SU-DHL-6 (cell line): ENCODE data around the gene DTX1.

Experiments used
- H2AFZ ChIP-seq: fragments of 200-600 bp; sonication (generic); 2 replicates; pipeline ENCODE4 v1.6.1; 2014; ENCODE audit warnings: low read depth, mild to moderate bottlenecking, moderate library complexity, mixed read lengths, antibody characterized with exemption, low read length; ENCODE audit not compliant: severe bottlenecking
- H3F3A ChIP-seq: fragments of 200-600 bp; shearing (Covaris generic); 2 replicates; pipeline ENCODE4 v1.6.0; 2016; ENCODE audit warnings: antibody characterized with exemption, mild to moderate bottlenecking; ENCODE audit not compliant: insufficient read depth
- H3K27ac ChIP-seq: fragments of 200-600 bp; sonication (generic); 2 replicates; pipeline ENCODE4 v1.5.1; 2016; ENCODE audit warnings: low read depth, mild to moderate bottlenecking, low read length, moderate library complexity, mixed read lengths
- H3K27me3 ChIP-seq: fragments of 200-600 bp; sonication (generic), shearing (Covaris generic); 2 replicates; pipeline ENCODE4 v1.6.0; 2014; ENCODE audit warnings: mild to moderate bottlenecking, low read length
- H3K36me3 ChIP-seq: fragments of 200-600 bp; sonication (generic); 2 replicates; pipeline ENCODE4 v1.6.1; 2014; ENCODE audit warnings: mild to moderate bottlenecking, low read length, mixed read lengths
- H3K4me2 ChIP-seq: fragments of 300-600, 200-600 bp; shearing (Covaris generic), sonication (generic); 2 replicates; pipeline ENCODE4 v1.6.0; 2014; ENCODE audit warnings: low read length, low read depth, mild to moderate bottlenecking; ENCODE audit not compliant: poor library complexity, severe bottlenecking
- H3K4me3 ChIP-seq: fragments of 200-600 bp; sonication (generic); 2 replicates; pipeline ENCODE4 v1.5.1; 2014; ENCODE audit warnings: antibody characterized with exemption, low read length, mild to moderate bottlenecking, mixed read lengths; ENCODE audit not compliant: insufficient read depth, poor library complexity, severe bottlenecking
- H3K79me2 ChIP-seq: fragments of 200-600 bp; sonication (generic); 2 replicates; pipeline ENCODE4 v1.6.1; 2014; ENCODE audit warnings: mild to moderate bottlenecking, low read length, moderate library complexity; ENCODE audit not compliant: insufficient read depth
- H3K9ac ChIP-seq: fragments of 200-600 bp; sonication (generic); 2 replicates; pipeline ENCODE4 v1.7.0; 2014; ENCODE audit warnings: mild to moderate bottlenecking, low read length
- H3K9me2 ChIP-seq: fragments of 200-600 bp; sonication (generic); replicated peaks from 2 replicates; pipeline ENCODE4 v1.6.1; 2014; ENCODE audit warnings: low read length; ENCODE audit not compliant: insufficient read depth
- H3K9me3 ChIP-seq: fragments of 200-600 bp; sonication (generic); 2 replicates; pipeline ENCODE4 v1.6.1; 2014; ENCODE audit warnings: low read length, mixed read lengths; ENCODE audit not compliant: insufficient read depth
- H4K20me1 ChIP-seq: fragments of 200-600 bp; sonication (generic); 2 replicates; pipeline ENCODE4 v1.6.1; 2014; ENCODE audit warnings: low read depth, mild to moderate bottlenecking, antibody characterized with exemption, low read length, moderate library complexity, mixed read lengths
- EZH2phosphoT487 ChIP-seq: fragments of 200-600 bp; sonication (generic), shearing (Covaris generic); conservative IDR thresholded peaks from 2 replicates; pipeline ENCODE4 v1.6.1; 2018; ENCODE audit warnings: mild to moderate bottlenecking, antibody characterized with exemption, low read length, moderate library complexity, mixed read lengths
- TF ChIP-seq, protein P1 (sequence below): fragments of 200-600 bp; sonication (generic); IDR thresholded peaks from one replicate; pipeline ENCODE4 v1.5.1; 2017; ENCODE audit warnings: antibody characterized with exemption, mild to moderate bottlenecking, low read length, moderate library complexity; ENCODE audit not compliant: insufficient read depth, poor library complexity, severe bottlenecking

DTX1 gene

DNA sequence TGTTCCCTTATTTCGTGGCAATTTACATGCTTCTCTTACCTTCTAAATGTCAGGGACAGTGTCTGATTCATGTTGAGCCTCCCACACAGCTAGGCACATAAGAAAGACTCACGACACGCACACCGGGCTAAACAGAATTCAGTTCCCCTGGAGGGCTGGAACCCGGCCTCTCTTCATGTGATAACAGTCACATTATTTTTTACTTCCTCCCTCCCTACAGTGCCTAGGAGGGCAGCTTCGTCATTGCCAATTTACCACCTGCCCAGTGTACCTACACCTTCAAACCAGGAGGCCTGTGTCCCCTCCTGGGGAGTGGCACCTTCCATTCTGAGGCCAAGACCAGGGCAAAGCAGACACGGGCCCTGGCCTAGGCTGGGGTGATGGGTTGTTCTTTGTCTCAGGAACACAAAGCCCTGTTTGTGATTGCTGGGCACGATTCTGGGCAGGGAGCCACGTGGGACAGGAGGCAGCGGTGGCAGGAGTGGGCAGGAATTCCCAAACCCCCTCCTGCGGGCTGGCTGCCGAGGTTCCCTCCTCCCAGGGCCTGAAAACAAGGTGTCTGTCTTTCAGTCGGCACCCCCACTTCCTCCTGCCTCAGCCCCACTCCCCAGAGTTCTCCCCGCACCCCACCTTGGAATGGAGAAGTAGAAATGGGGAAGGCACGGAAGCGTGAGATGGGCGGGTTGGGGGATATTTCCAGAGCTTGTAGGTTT lies 85.8 kb downstream of the DTX1 start:
- Histone ChIP-seq H3K27me3 (no peaks in the 10 kb centered on the region), H3K4me2 (no peak overlapping the region), H3K27ac (no peak overlapping the region), H3K9me3 (no peaks in the 10 kb centered on the region), H3K9ac (no peak overlapping the region), H3K9me2 (no peaks in the 10 kb centered on the region), H3K79me2 (no peaks in the 10 kb centered on the region), H4K20me1 (no peaks in the 10 kb centered on the region), H3K36me3 (no peaks in the 10 kb centered on the region), H3K4me3 (no peak overlapping the region), H3F3A (no peaks in the 10 kb centered on the region), H2AFZ (no peak overlapping the region)
- TF ChIP-seq, protein P1, sequence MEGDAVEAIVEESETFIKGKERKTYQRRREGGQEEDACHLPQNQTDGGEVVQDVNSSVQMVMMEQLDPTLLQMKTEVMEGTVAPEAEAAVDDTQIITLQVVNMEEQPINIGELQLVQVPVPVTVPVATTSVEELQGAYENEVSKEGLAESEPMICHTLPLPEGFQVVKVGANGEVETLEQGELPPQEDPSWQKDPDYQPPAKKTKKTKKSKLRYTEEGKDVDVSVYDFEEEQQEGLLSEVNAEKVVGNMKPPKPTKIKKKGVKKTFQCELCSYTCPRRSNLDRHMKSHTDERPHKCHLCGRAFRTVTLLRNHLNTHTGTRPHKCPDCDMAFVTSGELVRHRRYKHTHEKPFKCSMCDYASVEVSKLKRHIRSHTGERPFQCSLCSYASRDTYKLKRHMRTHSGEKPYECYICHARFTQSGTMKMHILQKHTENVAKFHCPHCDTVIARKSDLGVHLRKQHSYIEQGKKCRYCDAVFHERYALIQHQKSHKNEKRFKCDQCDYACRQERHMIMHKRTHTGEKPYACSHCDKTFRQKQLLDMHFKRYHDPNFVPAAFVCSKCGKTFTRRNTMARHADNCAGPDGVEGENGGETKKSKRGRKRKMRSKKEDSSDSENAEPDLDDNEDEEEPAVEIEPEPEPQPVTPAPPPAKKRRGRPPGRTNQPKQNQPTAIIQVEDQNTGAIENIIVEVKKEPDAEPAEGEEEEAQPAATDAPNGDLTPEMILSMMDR, result no peak
- no peak for TF ChIP-seq EZH2phosphoT487

DNA sequence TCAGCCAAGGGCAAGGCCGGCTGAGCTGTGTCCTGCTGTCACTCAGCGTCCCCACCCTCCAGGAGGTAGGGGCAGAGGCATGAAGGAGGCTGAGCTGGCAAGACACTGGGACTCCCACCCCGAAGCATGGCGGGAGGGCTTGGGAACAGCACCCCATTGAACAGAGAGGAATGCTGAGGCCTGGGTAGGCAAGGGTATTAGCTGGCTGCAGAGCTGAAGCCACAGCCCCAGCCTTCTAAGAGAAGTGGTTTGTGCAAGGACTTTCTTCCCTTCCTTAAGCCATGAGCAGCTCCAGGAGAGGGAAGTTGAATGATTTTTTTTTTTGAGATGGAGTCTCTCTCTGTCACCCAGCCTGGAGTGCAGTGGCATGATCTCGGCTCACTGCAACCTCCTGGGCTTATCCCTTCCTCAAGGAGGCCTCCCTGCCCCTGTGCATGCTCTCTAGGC lies 86.4 kb downstream of the DTX1 start:
- no peak for TF ChIP-seq EZH2phosphoT487
- TF ChIP-seq, protein P1, result no peak
- H3K27ac ChIP-seq, result no peak overlapping the region
- H3K36me3 ChIP-seq, result no peaks in the 10 kb centered on the region
- no peaks in the 10 kb centered on the region for H3K27me3 ChIP-seq
- H3K9ac ChIP-seq, result no peak overlapping the region
- H3K4me2 ChIP-seq, result no peak overlapping the region
- H3K9me3 ChIP-seq, result no peaks in the 10 kb centered on the region
- no peaks in the 10 kb centered on the region for H3K9me2 ChIP-seq
- H3K4me3 ChIP-seq, result no peak overlapping the region
- no peaks in the 10 kb centered on the region for H3F3A ChIP-seq
- H4K20me1 ChIP-seq, result no peaks in the 10 kb centered on the region
- H3K79me2 ChIP-seq, result no peaks in the 10 kb centered on the region
- H2AFZ ChIP-seq, result no peak overlapping the region

DNA sequence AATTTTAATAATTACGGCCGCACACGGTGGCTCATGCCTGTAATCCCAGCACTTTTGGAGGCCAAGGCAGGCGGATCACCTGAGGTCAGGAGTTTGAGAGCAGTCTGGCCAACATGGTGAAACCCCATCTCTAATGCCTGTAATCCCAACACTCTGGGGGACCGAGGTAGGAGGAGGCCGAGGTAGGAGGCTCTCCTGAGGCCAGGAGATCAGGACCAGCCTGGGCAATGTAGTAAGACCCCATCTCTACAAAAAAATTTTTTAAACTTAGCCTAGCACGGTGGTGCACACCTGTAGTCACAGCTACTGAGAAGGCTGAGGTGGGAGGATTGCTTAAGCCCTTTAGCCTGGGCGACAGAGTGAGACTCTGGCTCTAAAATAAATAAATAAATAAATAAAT lies 87.4 kb downstream of the DTX1 start:
- H3K4me2 ChIP-seq, result no peak overlapping the region
- TF ChIP-seq, protein P1, result no peak
- TF ChIP-seq EZH2phosphoT487, result no peak
- no peak overlapping the region for H3K27ac ChIP-seq

More for the DNA sequence above, 87.4 kb downstream of the DTX1 start:
- Histone ChIP-seq H3K9me3 (no peaks in the 10 kb centered on the region), H3K4me3 (no peak overlapping the region), H4K20me1 (no peaks in the 10 kb centered on the region), H2AFZ (no peak overlapping the region), H3K9ac (no peak overlapping the region), H3K9me2 (no peaks in the 10 kb centered on the region), H3K36me3 (no peaks in the 10 kb centered on the region), H3K27me3 (no peaks in the 10 kb centered on the region), H3K79me2 (no peaks in the 10 kb centered on the region), H3F3A (no peaks in the 10 kb centered on the region)
